ENCODE measurements around the gene SLC16A6.
A peak's percentile ranks its signal among the peaks of the same experiment; 100 is the strongest.

SLC16A6 gene

DNA sequence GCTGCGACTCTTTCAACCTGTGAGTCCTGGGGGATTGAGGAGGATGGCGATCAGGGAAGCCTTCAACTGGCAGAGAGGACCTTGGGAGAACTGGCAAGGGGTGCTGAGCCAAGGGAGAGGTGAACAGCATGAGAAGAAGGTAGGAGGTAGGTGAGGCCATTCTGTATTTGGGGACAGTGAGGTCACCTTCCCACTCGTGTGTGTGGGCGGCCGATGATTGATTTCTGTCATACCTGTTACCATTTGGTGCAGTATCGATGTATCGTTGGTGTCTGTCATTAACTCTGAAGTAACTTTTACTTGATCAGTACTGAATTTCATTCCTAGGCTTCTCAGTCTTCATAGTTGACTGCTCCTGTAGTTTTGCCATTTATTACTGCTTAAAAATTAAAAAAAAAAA, 4.2 kb upstream of the SLC16A6 start:
- H3K4me3 ChIP-seq (ENCODE audit: low read depth, low read length): no peak overlapping the region
- TF ChIP-seq, protein P1, sequence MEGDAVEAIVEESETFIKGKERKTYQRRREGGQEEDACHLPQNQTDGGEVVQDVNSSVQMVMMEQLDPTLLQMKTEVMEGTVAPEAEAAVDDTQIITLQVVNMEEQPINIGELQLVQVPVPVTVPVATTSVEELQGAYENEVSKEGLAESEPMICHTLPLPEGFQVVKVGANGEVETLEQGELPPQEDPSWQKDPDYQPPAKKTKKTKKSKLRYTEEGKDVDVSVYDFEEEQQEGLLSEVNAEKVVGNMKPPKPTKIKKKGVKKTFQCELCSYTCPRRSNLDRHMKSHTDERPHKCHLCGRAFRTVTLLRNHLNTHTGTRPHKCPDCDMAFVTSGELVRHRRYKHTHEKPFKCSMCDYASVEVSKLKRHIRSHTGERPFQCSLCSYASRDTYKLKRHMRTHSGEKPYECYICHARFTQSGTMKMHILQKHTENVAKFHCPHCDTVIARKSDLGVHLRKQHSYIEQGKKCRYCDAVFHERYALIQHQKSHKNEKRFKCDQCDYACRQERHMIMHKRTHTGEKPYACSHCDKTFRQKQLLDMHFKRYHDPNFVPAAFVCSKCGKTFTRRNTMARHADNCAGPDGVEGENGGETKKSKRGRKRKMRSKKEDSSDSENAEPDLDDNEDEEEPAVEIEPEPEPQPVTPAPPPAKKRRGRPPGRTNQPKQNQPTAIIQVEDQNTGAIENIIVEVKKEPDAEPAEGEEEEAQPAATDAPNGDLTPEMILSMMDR (IDR thresholded peaks at IDR 0.05; ENCODE audit: control insufficient read depth, extremely low read depth, insufficient read depth): no peak
- DNase-seq (ENCODE audit: low read depth): no peak

DNA sequence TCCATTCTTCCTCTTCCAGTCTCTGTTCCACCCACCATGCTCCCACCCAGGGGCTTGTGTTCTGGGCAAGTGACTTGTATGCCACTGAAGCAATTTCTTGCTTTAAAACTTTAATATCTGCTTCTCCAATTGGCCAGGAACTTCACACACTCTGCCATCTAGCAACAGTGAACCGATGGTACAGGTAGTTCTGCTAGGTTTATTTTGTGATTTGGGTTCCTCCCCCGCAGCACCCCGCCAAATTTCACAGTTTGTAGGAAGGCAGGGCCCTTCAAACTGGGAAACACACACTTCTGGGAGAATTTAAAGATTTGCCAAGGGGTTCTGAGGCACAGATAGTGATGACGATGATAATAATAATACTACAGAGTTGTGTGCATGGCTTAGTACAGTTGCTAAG, 3.7 kb upstream of the SLC16A6 start:
- DNase-seq (ENCODE audit: low read depth): no peak
- no peak overlapping the region for H3K4me3 ChIP-seq (ENCODE audit: low read depth, low read length)
- TF ChIP-seq, protein P1 (IDR thresholded peaks at IDR 0.05; ENCODE audit: control insufficient read depth, extremely low read depth, insufficient read depth): no peak

DNA sequence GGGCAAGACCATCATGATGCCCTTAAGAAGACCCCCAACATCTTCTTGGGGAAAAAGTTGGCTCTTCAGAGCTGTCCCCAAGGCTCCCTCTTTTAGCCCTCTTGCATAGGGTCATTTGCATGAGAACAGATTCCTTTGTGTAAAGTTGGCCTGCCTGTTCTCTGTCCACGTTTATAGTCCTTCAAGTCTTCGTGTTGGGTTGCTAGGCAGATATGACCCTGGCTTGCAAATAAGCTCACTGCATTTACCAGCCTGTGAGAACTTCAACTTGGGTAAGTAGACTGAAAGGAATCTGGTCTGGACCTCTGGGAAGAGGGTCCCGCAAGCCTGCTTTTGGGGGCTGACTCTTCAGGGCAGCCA, 3.2 kb upstream of the SLC16A6 start:
- no peak for DNase-seq (ENCODE audit: low read depth)
- TF ChIP-seq, protein P1 (IDR thresholded peaks at IDR 0.05; ENCODE audit: control insufficient read depth, extremely low read depth, insufficient read depth): no peak
- H3K4me3 ChIP-seq (ENCODE audit: low read depth, low read length): no peak overlapping the region

DNA sequence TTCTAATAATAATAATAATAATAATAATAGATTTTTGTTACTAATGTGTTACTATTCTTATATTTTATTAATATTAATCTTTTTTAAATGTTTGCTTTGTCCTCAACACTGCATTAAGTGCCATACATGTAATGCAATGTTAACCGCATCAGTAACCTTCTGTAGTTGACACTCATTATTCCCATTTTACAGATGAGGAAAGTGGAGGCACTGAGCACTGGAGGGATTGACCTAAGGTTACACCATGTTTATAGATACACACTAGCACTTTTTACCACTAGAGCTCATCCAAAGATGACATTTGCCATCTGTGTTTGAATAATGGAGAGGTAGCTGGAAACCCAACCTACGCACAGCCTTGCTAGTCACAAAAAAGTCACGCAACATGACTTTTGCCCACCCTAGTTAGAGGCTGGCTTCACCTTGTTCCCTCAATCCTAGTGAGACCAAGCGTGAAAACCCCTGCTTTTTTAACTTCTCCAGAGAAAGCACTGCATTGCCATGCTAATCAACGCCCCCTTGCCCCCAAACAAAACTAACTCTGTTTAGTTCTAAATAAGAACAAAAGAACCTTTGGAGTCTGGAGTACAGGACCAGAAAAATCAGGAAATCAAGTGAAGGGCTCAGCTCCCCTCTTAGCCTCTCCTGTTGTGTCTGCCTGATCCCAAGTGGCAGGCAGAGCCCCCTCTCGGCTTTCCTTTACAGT, 2.7 kb upstream of the SLC16A6 start:
- no peak for DNase-seq (ENCODE audit: low read depth)
- TF ChIP-seq, protein P1 (IDR thresholded peaks at IDR 0.05; ENCODE audit: control insufficient read depth, extremely low read depth, insufficient read depth): no peak
- no peak overlapping the region for H3K4me3 ChIP-seq (ENCODE audit: low read depth, low read length)

DNA sequence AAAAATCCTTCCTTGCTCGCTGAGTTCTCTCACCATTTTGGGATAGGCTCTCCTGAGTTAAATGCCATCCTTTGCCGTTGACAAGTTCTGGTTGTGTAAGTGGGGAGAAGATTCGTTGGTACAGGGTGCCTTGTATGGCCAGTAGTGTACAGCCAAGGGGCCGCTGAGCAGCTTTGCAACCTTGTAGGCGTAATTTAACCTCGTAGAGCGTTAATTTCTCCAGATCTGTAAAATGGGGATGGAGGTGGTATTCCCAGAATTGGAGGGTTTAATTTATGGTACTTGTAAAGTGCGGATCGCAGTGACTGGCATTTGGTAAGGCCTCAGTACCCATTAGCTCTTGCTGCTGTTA, 1.7 kb upstream of the SLC16A6 start:
- peak overlapping the region; percentile 58 for H3K4me3 ChIP-seq (ENCODE audit: low read depth, low read length)
- DNase-seq (ENCODE audit: low read depth): no peak
- TF ChIP-seq, protein P1 (IDR thresholded peaks at IDR 0.05; ENCODE audit: control insufficient read depth, extremely low read depth, insufficient read depth): no peak

DNA sequence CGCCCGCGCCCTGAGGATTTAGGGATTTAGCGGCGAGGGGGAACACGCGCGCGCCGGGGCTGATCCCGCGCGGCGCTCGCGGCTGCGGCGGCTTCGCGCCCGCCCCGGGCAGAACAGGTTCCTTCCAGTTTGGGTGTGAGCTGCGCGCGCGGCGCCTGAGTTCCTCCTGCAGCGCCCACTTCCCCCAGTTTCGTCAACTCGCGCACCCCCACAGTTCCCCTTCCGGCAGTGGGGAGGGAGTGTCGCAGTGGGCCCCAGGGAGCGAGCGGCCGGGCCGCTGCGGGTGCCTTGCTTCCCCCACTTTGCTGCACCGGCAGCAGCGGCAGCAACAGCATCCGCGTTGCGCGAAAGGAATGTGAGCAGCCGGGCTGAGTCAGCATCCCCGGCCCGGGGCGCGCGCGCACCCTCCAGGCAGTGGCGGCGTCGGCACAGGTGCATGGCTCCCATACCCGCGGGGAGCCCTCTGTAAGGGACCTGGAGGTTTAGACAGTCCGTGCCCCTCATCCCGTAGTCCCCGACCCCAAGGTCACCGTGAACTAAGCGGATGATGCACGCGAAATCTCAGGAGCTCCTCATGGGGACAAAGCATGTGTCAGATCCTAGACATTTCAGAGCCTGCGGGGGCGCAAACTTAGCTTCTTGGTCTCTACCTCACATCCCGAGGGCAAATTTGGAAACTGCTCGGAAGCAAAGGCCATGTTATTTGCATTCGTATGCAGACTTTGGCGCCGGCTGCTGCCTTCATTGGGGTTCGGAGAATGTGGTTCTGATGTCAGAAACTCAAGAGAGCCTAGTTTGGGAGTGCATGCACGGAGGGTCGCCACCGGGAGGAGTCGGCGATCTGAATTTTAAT, 1.1 kb upstream of the SLC16A6 start:
- TF ChIP-seq, protein P1 (IDR thresholded peaks at IDR 0.05; ENCODE audit: control insufficient read depth, extremely low read depth, insufficient read depth): no peak
- no peak for DNase-seq (ENCODE audit: low read depth)
- H3K4me3 ChIP-seq (ENCODE audit: low read depth, low read length): peak overlapping the region; percentile 58
